B cell (primary cell): ENCODE data around the gene LHPP. TPM values are rescaled to one million over a fixed set of nuclear protein-coding genes. Genes with fewer than 3 reads are reported as not detected.

Experiments
- ATAC-seq: fragments of 200-7000 bp; cut with Tn5 transposase; one replicate; pipeline ENCODE4 v1.10.0; 2021; ENCODE audit warnings: low read depth, mild to moderate bottlenecking, moderate number of reproducible peaks, moderate library complexity
- CTCF ChIA-PET: fragments of 350-600 bp; sonication (Branson Sonifier 250); formaldehyde crosslinking; loops from one replicate; lab custom pipeline; 2021; ENCODE audit warnings: antibody characterized with exemption, inconsistent platforms; lab: Charles Lee
- POLR2A ChIA-PET: fragments of 350-600 bp; sonication (Branson Sonifier 250); formaldehyde crosslinking; loops from one replicate; lab custom pipeline; 2021; ENCODE audit warnings: antibody characterized with exemption; lab: Charles Lee
- DNase-seq: peaks from one replicate; pipeline ENCODE4 v3.0.0; 2013
- H2AFZ ChIP-seq: 2 replicates; pipeline ENCODE4 v1.6.1; 2012; ENCODE audit warnings: mild to moderate bottlenecking, low read depth, low read length; ENCODE audit not compliant: insufficient read depth, poor library complexity, severe bottlenecking
- H3K27ac ChIP-seq, 2 donors: 1 replicate in 1 of 2; 2 replicates in 1 of 2; pipeline ENCODE4 v1.5.1; 2012 to 2013; ENCODE audit warnings: low read length in 2 of 2, mild to moderate bottlenecking in 2 of 2, moderate library complexity in 1 of 2
- H3K27me3 ChIP-seq, 4 experiments: fragments of 200-600 bp in 1 of 4; sonication (generic) in 1 of 4; replicated peaks in 1 of 4; 1 replicate in 2 of 4; 2 replicates in 2 of 4; pipeline versions ENCODE4 v1.6.1 to v1.7.0; 2013 to 2016; ENCODE audit warnings: low read length in 3 of 4, mild to moderate bottlenecking in 2 of 4, mixed read lengths in 1 of 4, moderate library complexity in 1 of 4; ENCODE audit not compliant: insufficient read depth in 4 of 4, control insufficient read depth in 3 of 4; ENCODE audit errors: control extremely low read depth in 1 of 4
- H3K36me3 ChIP-seq, 2 experiments: replicated peaks in 1 of 2; 1 replicate in 1 of 2; 2 replicates in 1 of 2; pipeline versions ENCODE4 v1.6.1 to v1.7.1; 2013; ENCODE audit warnings: low read length in 1 of 2; ENCODE audit not compliant: insufficient read depth in 2 of 2, control insufficient read depth in 1 of 2; ENCODE audit errors: control extremely low read depth in 1 of 2, extremely low read depth in 1 of 2
- H3K4me1 ChIP-seq, 2 donors: fragments of 200-600 bp in 1 of 2; sonication (generic) in 1 of 2; 1 replicate in 1 of 2; 2 replicates in 1 of 2; pipeline versions ENCODE4 v1.5.1 to v1.6.1; 2013 to 2017; ENCODE audit warnings: low read length in 2 of 2; ENCODE audit not compliant: control insufficient read depth in 2 of 2, insufficient read depth in 2 of 2
- H3K4me2 ChIP-seq: replicated peaks from 2 replicates; pipeline ENCODE3; 2012; ENCODE audit warnings: mild to moderate bottlenecking, low read depth, low read length; ENCODE audit not compliant: poor library complexity, severe bottlenecking
- H3K4me3 ChIP-seq, 5 experiments: fragments of 200-600 bp in 1 of 5; sonication (generic) in 1 of 5; 1 replicate in 3 of 5; 2 replicates in 2 of 5; pipeline versions ENCODE4 v1.5.1 to v1.7.0; 2011 to 2016; ENCODE audit warnings: low read length in 4 of 5, mild to moderate bottlenecking in 4 of 5, low read depth in 2 of 5, control low read depth in 1 of 5, moderate library complexity in 1 of 5; ENCODE audit not compliant: insufficient read depth in 1 of 5; ENCODE audit errors: control extremely low read depth in 1 of 5, extremely low read depth in 1 of 5
- H3K79me2 ChIP-seq: fragments of 200-600 bp; sonication (generic); one replicate; pipeline ENCODE4 v1.6.0; 2016; ENCODE audit warnings: low read length; ENCODE audit not compliant: control insufficient read depth, insufficient read depth
- H3K9ac ChIP-seq: fragments of 200-600 bp; sonication (generic); 2 replicates; pipeline ENCODE4 v1.6.1; 2017; ENCODE audit warnings: mild to moderate bottlenecking, low read length, moderate library complexity
- H3K9me3 ChIP-seq, 3 donors: one replicate each; pipeline versions ENCODE4 v1.6.1 to v1.7.1; 2013; ENCODE audit warnings: low read length in 2 of 3; ENCODE audit not compliant: control insufficient read depth in 2 of 3, insufficient read depth in 1 of 3; ENCODE audit errors: control extremely low read depth in 1 of 3
- H4K20me1 ChIP-seq: 2 replicates; pipeline ENCODE4 v1.6.0; 2012; ENCODE audit warnings: mild to moderate bottlenecking, low read length; ENCODE audit not compliant: insufficient read depth, control insufficient read depth, poor library complexity, severe bottlenecking
- H3K27ac Mint-ChIP-seq: one replicate; pipeline ENCODE4 v1.8.0; 2021; ENCODE audit warnings: mixed read lengths
- H3K27me3 Mint-ChIP-seq: one replicate; pipeline ENCODE4 v1.8.0; 2021; ENCODE audit warnings: mixed read lengths
- H3K4me1 Mint-ChIP-seq: one replicate; pipeline ENCODE4 v1.8.0; 2021; ENCODE audit warnings: mixed read lengths
- H3K4me3 Mint-ChIP-seq: one replicate; pipeline ENCODE4 v1.8.0; 2021; ENCODE audit warnings: mixed read lengths
- H3K9me3 Mint-ChIP-seq: one replicate; pipeline ENCODE4 v1.8.0; 2022; ENCODE audit warnings: mixed read lengths; ENCODE audit not compliant: insufficient read depth
- CTCF ChIP-seq: fragments of 200-600 bp; IDR thresholded peaks from one replicate; pipeline ENCODE4 v1.8.0; 2022; ENCODE audit warnings: antibody characterized with exemption, mild to moderate bottlenecking
- EZH2 ChIP-seq: IDR thresholded peaks from 2 replicates; pipeline ENCODE4 v1.6.1; 2012; ENCODE audit warnings: borderline replicate concordance, low read depth, mild to moderate bottlenecking, moderate library complexity, low read length; ENCODE audit not compliant: insufficient read depth, poor library complexity, severe bottlenecking
- WGBS: methylation state at CpG from one replicate; pipeline ENCODE4 v1.1.5; 2013; ENCODE audit warnings: missing lambda C conversion rate; ENCODE audit not compliant: insufficient coverage; 5-methylcytosine and 5-hydroxymethylcytosine counted together
- intact Hi-C: fragments of 100-400 bp; cut with micrococcal nuclease; formaldehyde crosslinking; loops from one replicate; pipeline ENCODE4 v1.10.0; 2022
- polyA plus RNA-seq: library from polyadenylated mRNA; depleted of rRNA; stranded (reverse); fragments of >200 nt; gene quantifications from 2 replicates; pipeline ENCODE4 v1.2.3, GENCODE V29; 2012
- total RNA-seq, 2 donors: library from RNA; stranded (reverse); fragments of 120-200 nt in 1 of 2; gene quantifications; 1 replicate in 1 of 2; 2 replicates in 1 of 2; pipeline versions ENCODE4 v1.2.3 to v1.2.4, GENCODE V29; 2013 to 2022

LHPP gene
- total and polyA plus RNA-seq, 2 donors (not counting 1 experiment from before 2014, with no cell fraction given): 60.2 to 83.5 TPM

- H3K9me3 ChIP-seq: no peaks in the 10 kb centered on the region
- Mint-ChIP-seq H3K4me3 (peak overlapping the region; percentile 74), H3K27ac (peak overlapping the region; percentile 92), H3K4me1 (peaks cover 50% of the 10 kb centered on the region), H3K27me3 (no peaks in the 10 kb centered on the region), H3K9me3 (no peaks in the 10 kb centered on the region)
- H3K4me1 ChIP-seq: peaks cover 37 to 53% of the 10 kb centered on the region in 2 donors
- no peaks in the 10 kb centered on the region for H3K27me3 ChIP-seq
- WGBS: 10% methylated on average over 17 of the region's 18 CpGs
- H3K36me3 ChIP-seq: peaks cover 0 to 3% of the 10 kb centered on the region in 2 experiments
- TF ChIP-seq EZH2: no peak
- peak; percentile 86 for TF ChIP-seq CTCF
- intact Hi-C loops: loop anchor here (1.0 to 10.0 kb wide), 7 partner anchors 37 to 533 kb away; partner anchors contain the start of gene OAT
- no peak overlapping the region for H3K27ac ChIP-seq
- no peak overlapping the region for H3K9ac ChIP-seq
- H3K4me3 ChIP-seq: no peak overlapping the region
- ChIA-PET POLR2A (interaction anchor here (0.6 to 1.9 kb wide), 8 partner anchors 10 to 297 kb away, joined by 3 to 13 read pairs (median 3); no protein-coding TSS in a partner anchor), CTCF (interaction anchor here (0.6 to 19.7 kb wide), 37 partner anchors 9 to 536 kb away, joined by 3 to 415 read pairs (median 5); partner anchors contain the start of gene FAM53B)
- peak overlapping the region; percentile 49 for H3K4me2 ChIP-seq
- ATAC-seq (peak; percentile 86), DNase-seq (peak; percentile 93)
- peak overlapping the region; percentile 54 for H2AFZ ChIP-seq
- no peaks in the 10 kb centered on the region for H4K20me1 ChIP-seq
- H3K79me2 ChIP-seq: peaks cover 56% of the 10 kb centered on the region
These were observed 68.6 kb downstream of the LHPP start for GRCh38 chr10:124530215-124530665.

GRCh38 chr10:124530816-124531215 is 69.2 kb downstream of the LHPP start:
- ChIA-PET CTCF (interaction anchor here (0.6 to 19.7 kb wide), 36 partner anchors 8 to 536 kb away, joined by 3 to 415 read pairs (median 6); partner anchors contain the start of gene FAM53B), POLR2A (interaction anchor here (0.7 to 1.9 kb wide), 6 partner anchors 10 to 296 kb away, joined by 3 to 13 read pairs (median 4); no protein-coding TSS in a partner anchor)
- peaks cover 43 to 59% of the 10 kb centered on the region in 2 donors for H3K4me1 ChIP-seq
- Mint-ChIP-seq H3K27me3 (no peaks in the 10 kb centered on the region), H3K4me1 (peaks cover 56% of the 10 kb centered on the region), H3K9me3 (no peaks in the 10 kb centered on the region), H3K4me3 (no peak overlapping the region), H3K27ac (no peak overlapping the region)
- peak overlapping the region; percentile 49 for H3K4me2 ChIP-seq
- TF ChIP-seq CTCF (no peak), EZH2 (no peak)
- no peaks in the 10 kb centered on the region for H3K9me3 ChIP-seq
- no peak overlapping the region for H3K9ac ChIP-seq
- peaks cover 0 to 3% of the 10 kb centered on the region in 2 experiments for H3K36me3 ChIP-seq
- no peak overlapping the region for H3K4me3 ChIP-seq
- intact Hi-C loops: loop anchor here (1.0 to 10.0 kb wide), 7 partner anchors 36 to 534 kb away; partner anchors contain the start of gene OAT
- H3K79me2 ChIP-seq: peaks cover 53% of the 10 kb centered on the region
- WGBS: 89% methylated on average over 9 of the region's 9 CpGs
- H4K20me1 ChIP-seq: no peaks in the 10 kb centered on the region
- no peak for DNase-seq
- peak overlapping the region; percentile 54 for H2AFZ ChIP-seq
- no peak for ATAC-seq
- H3K27me3 ChIP-seq: no peaks in the 10 kb centered on the region
- no peak overlapping the region for H3K27ac ChIP-seq
